ENCODE results near the gene KIAA1958.

The KIAA1958 gene

GRCh38 chr9:112486221-112487007 lies at the start of gene KIAA1958:
KIAA1958 (plus strand) TSS chr9:112486827; CDS start chr9:112574081, 87,254 bp downstream.
- peak; percentile 81 for DNase-seq

DNA sequence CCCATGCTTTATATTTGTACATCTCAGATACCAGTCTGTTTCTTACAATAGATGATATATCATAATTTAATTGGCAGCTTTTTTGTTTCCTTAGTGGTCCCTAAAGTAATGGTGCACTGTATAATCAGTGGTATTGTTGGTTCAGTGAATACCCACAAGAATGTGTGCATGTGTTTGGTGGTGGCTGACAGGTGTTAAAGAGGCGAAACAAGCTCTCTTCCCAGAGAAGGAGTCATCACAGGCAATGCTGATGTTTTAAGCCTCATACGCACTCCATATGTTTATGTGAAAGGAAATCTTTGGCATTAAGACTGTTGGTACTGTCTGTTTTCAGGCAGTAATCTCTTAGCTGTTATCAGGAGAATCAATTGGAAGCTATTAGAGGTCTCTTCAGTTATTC lies 49.2 kb upstream of the KIAA1958 start:
- no peak for DNase-seq

DNA sequence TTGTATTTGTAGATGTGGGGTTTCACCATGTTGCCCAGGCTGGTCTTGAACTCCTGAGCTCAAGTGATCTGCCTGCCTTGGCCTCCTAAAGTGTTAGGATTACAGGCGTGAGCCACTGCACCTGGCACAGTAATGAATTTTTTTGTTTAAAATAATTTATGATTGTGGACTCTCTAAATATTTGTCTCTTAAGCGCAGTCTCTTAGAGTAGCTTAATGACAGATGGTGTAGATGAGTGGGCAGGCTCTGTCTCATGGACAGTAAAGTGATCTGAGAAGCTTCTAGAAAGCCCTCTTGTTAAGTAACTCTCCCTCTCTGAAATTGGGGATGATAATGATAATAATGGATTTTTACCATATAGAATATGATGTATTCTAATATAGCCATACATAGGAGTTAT lies 47.5 kb upstream of the KIAA1958 start:
- no peak for DNase-seq

DNA sequence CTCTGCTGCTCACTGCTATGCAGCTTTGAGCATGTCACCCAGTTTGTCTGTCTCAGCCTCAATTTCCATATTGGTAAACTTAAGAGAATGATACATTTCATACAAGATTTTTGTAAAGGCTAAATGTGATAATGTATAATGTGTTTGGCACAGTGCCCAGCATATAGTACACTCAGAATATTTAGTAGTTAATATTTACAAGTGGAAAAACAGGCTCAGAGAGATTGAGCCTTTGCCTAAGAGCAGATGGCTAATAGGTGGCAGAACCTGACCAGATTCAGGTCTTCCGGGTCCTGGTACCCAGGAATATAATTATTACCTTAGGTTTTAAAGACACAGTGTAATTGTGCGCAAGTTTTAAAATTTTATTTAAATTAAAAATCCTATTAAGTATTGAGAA lies 46.8 kb upstream of the KIAA1958 start:
- DNase-seq = no peak

DNA sequence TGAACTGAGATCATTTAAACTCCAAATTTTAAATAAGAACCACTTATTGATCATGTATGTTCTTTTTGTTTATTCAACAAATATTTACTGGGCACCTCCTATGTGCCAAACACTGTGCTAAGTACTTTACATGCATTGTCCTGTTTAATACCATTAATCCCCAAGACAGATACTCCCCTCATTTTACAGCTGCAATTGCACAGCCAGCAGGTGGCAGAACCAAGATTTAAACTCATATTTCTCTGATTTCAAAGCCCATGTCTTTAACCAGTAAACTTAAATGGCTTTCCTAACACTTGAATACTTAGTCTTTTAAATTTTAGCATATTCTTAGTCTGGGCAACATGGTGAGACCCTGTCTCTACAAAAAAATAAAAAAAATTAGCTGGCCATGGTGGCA lies 43.4 kb upstream of the KIAA1958 start:
- DNase-seq = peak; percentile 6

DNA sequence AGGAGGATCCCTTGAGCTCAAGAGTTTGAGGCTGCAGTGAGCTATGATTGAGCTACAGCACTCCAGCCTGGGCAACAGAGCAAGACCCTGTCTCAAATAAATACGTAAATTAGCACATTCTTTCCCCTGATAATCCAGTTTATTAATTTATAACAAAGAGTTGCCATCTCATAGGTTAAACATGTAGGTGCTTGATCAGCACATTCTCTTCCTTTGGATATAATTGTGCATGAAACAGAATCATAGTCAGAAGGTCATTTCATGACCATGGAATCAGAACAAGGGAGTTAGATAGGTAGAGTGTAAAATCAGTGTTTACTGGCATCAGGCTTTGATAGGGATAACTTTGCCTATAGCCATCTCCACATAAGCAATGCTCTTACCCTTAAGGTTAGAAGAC lies 43.0 kb upstream of the KIAA1958 start:
- no peak for DNase-seq

GRCh38 chr9:112445196-112445595 lies 41.4 kb upstream of the KIAA1958 start:
- DNase-seq = no peak

GRCh38 chr9:112446080-112446479 lies 40.5 kb upstream of the KIAA1958 start:
- no peak for DNase-seq

DNA sequence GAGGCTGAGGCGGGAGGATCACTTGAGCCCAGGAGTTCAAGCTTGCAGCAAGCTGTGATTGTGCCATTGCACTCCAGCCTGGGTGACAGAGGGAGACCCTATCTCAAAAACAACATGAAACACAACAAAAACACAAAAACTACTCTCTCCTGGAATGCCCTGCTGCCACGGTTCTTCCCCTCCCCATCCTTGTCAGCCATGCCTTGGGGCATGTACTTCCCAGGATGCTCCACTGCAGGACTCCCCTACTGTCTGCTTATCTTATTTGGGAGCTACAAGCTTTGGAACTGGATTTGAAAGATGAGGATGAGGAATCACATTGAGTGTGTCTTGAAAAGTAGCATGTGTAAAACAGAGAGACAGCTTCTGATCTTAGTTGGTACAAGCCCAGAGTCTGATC lies 40.1 kb upstream of the KIAA1958 start:
- no peak for DNase-seq

- DNase-seq = no peak
Observed at GRCh38 chr9:112447283-112447761, 39.3 kb upstream of the KIAA1958 start.

GRCh38 chr9:112462855-112463254 lies 23.8 kb upstream of the KIAA1958 start:
- no peak for DNase-seq

GRCh38 chr9:112465352-112465751 lies 21.3 kb upstream of the KIAA1958 start:
- DNase-seq = no peak

DNA sequence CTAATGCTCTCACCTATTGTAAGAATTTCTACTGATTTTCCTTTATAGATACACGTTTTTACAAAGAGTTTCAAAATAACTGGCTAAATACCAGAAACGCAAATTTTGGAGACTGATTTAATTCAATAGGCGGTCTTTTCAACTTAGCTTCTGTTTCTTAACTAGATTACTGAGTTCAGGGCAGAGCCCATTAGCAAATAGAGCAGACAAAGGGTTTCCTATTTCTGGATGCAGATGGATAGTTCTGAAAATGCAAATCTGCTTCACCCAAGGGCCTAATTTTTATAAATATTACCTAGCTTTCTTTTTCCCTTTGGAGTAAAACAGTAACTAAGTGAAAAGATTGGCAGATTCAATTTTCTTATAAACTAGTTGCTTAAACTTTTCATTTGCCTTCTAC lies 13.6 kb upstream of the KIAA1958 start:
- DNase-seq = no peak

DNA sequence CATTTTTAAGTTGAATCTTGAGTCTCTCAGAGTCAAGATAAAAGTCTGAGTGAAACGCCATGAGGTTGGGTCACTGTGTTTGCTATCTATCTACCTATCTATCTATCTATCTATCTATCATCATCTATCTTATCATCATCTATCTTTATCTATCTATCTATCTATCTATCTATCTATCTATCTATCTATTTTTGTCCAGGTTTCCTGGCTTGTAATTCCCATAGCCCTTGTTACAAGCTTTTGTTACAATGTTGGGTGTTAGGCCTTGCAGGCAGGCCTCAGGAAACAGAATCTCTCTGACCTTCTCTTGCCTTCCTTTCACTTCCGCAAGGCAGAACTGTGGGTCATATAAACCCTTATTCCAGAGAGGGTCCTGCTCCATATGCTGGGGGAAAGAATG lies 12.6 kb upstream of the KIAA1958 start:
- no peak for DNase-seq

DNA sequence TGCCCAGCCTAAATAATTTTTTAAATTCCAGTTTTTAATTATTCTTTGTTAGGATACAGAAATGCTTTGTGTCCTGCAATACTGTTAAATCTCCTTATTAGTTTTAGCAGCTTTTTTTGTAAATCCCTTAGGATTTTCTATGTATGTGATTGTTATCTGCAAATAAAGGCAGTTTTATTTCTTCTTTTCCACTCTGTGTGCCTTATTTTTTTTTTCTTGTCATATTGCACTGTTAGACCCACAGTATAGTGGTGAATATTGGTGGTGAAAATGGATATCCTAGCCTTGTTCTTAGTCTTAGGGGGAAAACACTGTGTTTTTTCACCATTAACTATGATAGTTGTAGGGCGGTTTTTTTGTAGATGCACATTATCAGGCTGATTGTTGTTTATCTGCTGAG lies 11.3 kb upstream of the KIAA1958 start:
- DNase-seq = no peak

GRCh38 chr9:112477330-112477729 lies 9.3 kb upstream of the KIAA1958 start:
- DNase-seq = no peak

DNA sequence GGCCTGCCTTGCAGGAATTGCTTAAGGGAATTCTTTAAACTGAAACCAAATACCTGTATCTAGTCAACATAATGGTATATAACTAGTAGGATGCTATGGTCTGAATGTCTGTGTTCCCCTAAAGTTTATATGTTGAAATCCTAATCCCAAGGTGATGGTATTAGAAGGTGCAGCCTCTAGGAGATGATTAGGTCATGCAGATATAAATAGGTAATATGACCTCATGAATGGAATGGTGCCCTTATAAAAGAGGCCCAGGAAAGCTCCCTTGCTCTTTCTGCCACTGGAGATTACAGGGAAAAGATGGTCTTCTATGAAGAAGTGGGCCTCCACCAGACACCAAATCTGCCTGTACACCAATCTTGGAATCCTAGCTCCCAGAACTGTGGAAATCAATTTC lies 7.4 kb upstream of the KIAA1958 start:
- no peak for DNase-seq

DNA sequence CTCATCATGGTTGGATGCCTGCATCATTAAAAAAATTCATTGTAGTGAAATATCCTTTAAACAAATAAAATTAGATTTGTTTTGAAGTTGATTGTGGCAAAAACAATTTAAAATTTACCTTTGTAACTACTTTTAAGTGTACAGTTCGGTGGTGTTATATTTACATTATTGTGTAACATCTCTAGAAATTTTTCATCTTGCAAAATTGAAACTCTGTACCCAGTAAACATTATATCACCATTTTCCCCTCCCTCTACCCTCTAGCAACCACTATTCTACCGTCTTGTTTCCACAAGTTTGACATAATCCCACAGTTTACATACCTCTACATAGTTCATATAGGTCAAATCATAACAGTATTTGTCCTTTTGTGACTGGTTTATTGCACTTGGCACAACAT lies 2.0 kb upstream of the KIAA1958 start:
- no peak for DNase-seq

GRCh38 chr9:112485574-112485973 lies 1.1 kb upstream of the KIAA1958 start:
- no peak for DNase-seq

- DNase-seq = peak; percentile 58
Observed at GRCh38 chr9:112487008-112487798, 576 bp downstream of the KIAA1958 start.

- no peak for DNase-seq
Observed at GRCh38 chr9:112487799-112488340, 1.2 kb downstream of the KIAA1958 start.

DNA sequence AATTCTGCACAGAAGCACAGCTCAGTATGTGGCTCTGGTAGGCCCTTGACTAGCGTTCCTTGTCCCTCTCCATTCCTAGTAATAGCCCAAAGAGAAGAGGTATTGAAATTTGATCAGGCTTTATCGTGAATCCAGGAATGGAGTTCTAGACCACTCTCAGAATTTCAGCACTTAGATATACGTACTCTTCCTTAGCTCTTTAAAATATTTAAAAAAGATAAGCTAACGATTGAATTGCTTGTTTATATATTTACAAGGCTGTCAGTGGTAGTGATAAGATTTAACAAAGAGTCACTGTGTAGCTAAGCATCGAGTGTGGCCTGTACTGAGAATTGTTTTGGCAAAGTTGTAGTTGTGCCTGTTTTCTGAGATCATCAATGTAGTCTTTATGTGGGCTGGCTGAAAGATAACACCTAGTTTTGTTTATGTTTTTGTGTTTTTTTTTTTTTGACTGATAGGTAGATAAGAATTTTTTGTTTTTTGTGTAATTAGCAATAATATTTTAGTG lies 2.5 kb downstream of the KIAA1958 start:
- no peak for DNase-seq

GRCh38 chr9:112489876-112490666 lies 3.4 kb downstream of the KIAA1958 start:
- DNase-seq = no peak

Data from stimulated activated CD4-positive, alpha-beta T cell treated with anti-CD3 and anti-CD28 coated beads, Interleukin-4, amount 100 ng/mL, for 1 hour (primary cell).